GM18499 (cell line): ENCODE data around the gene KIDINS220.

ENCODE experiments used
- ATAC-seq: cut with Tn5 transposase; IDR thresholded peaks from one replicate; pipeline ENCODE4 v1.9.1; 2021; ENCODE audit warnings: moderate number of reproducible peaks; ENCODE audit not compliant: insufficient read depth, unreplicated experiment

KIDINS220 gene

GRCh38 chr2:8853426-8853825 is 16.0 kb upstream of the KIDINS220 start:
- ATAC-seq: no peak

DNA sequence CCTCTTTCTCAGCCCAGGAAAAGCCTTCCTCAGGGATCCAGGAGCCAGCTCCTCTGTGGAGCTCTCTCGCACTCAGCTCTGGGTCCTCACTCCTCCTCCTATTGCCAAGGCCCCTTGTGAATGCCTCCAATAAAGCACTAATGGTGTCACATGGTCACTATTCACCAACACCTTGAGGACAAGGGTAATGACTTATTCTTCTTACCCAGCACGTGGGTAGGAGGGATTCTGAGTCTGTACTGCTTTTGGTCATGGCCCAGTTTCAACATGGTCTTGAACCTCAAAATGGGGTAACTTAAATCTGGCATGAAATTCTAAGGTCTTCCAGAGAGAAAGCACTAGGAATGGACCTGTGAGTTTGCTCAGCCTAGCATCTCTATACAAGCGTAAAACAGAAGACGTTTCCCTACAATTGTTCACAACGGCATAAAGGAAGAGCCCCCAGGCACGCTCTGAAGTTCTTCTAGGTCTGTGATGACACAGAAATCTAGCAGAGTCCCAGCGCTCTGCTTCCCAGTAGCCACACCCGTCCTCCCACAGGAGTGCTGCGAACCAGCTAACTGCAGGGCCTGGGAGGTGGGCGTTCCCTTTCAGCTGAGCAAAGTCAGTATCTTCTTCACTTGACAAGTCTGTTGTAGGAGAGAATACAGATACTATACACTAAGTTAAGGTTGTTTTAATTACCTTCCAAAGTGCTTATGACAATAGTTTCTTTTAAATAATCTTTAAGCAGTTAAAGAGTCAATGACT is 14.6 kb upstream of the KIDINS220 start:
- no peak for ATAC-seq

- ATAC-seq: no peak
Observed at GRCh38 chr2:8850845-8851487, 13.6 kb upstream of the KIDINS220 start.

GRCh38 chr2:8849327-8849726 is 11.9 kb upstream of the KIDINS220 start:
- no peak for ATAC-seq

DNA sequence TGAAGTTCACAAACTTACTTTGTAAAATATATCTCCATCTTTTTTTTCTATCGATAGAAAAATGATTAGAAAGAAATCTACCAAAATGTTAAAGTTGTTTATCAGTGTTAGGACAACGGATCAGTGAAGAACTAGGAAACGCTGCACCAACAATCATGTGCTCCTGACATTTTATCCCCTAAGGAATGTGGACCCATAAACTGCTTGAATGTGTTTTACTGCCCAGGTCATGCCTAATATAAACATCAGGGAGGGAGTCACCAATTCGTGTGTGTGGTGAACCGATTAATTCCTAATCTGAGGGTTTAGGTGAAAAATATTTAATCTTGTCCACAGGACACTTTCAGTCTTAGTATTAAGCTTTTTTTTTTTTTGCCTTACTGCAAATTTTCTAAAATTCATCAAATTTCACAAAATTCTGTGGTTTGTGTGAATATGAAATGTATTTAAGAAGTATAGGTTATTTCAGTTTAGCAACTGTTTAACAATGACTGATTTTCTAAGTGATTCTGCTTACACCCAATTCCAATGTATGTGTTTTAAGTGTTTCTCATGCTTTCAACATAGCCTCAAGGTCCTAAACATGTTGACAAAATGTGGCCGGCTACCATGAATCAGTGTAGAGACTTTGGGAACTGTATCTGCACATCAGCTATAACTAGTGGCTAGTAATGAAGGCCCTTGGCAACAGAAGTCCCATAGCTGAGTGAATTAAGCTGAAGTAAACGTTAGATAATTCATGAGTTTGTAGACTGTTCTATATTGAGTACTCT is 11.1 kb upstream of the KIDINS220 start:
- no peak for ATAC-seq

DNA sequence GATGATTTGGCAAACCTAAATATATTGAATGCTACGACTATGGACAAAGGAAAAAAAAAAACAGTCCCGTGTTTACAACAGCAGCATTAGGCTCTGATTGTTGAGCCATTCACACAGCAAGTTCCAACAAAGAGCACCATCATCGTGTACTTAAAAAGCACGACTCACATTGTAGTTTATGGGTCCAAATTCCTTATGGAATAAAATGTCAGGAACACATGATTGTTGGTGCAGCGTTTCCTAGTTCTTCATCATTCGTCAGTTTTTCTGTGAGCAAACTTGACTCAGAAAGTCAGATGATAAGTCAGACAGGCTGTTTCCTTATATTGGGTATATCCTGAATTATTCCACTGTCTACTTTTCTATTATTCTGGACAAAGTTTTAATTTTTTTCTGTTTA is 10.0 kb upstream of the KIDINS220 start:
- no peak for ATAC-seq

DNA sequence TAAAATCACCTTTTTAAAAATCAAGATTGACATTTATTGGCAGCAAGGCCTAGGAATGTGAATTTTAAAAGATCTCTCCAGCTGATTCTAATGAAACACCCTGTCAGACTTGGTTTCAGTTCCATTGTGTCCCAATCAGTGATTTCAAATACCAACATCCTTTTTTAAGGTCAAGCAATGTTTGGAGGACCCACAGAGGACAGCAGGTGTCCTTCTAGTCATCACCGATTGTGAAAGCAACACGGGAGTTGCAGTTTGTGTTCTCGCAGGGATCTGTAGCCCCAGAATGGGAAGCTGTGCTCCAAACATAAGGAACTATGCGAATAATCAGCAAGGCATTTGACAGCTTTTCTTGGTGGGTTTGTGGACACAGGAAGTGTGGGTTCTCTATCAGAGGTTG is 4.5 kb upstream of the KIDINS220 start:
- no peak for ATAC-seq

DNA sequence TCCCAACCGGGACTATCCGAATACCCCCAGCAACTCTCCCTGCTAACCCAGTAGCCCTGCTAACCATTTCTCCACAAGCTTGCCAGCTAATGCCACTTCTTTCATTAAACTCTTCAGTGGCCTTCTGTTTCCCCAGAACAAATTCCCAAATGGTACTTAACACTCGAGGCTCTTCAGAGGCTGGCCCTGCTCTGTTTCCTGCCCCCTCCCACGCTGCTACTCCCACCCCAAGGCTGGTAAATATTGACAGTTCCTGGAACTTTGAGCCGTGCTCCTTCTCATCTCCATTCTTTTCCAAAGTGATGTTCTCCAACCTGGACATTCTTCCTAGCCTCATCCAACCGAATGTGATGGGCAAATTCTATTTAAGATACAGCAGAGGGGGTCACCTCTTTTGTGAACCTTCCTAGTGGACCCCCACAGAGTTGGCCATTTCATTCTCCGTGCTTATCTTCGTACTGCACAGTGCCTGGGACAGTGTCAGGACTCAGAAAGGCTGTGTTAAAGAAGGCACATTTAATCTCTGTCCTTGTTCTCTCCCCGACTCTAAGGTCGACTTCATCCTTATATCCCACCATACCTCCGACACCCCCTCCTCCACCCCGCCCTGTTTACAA is 3.2 kb upstream of the KIDINS220 start:
- ATAC-seq: no peak

DNA sequence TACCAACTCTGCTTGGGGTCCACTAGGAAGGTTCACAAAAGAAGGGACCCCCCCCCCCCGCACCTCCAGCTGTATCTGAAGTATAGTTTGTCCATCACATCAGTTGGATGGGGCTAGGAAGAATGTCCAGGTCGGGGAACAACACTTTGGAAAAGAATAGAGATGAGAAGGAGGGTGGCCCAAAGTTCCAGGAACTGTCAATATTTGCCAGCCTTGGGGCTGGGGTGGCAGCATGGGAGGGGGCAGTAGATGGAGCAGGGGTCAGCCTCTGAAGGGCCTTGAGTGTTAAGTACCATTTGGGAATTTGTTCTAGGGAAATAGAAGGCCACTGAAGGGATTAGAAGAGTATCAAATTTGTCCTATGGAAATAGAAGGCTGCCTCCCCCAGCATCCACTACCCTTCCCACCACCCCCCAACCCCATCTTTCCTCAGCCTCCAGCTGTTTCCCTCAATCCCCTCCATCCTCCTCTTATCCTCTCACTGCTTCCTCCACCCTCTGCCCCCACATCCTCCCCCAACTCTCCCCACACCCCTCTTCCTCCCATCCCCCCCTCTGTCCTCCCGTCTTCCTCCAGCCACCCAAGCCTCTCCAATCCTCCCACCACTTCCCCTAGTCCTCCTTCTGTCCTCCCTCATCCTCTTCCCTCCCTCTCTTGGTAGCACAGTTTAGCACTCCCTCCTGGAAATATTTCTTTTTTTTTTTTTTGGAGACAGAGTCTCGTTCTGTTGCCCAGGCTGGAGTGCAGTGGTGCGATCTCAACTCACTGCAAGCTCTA is 2.0 kb upstream of the KIDINS220 start:
- no peak for ATAC-seq

DNA sequence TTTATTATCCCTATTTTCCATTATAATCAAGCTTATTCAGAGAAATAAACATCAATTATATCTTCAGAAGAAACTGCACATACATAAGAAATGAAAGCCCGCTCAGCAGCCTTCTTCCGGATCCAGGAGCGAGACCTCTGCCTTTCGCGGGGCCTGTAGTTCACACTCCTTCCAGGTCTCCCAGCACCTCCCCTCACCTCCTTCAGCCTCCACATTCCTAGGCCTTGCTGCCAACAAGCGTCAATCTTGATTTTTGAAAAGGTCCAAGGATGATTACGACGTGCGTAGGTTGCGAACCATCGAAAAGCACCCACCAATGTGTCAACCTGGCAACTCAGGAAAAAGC is 355 bp upstream of the KIDINS220 start:
- no peak for ATAC-seq

DNA sequence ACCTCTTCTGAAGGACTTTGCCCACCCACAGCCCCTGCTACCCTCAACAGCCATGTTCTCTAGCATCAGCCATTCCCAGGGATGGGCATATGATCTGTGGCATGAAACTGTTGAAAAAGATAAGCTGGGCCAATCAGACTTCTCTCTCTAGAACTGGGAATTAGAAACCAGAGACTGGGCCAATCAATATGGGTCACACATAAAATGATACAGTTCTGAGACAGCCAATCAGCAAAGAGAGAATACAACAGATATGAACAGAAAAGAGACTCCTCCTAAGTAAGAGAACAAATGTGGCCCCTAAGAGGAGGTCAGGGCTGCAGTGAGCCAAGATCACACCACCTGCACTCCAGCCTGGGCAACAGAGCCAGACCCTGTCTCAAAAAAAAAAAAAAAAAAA is 2.1 kb downstream of the KIDINS220 start:
- ATAC-seq: no peak

DNA sequence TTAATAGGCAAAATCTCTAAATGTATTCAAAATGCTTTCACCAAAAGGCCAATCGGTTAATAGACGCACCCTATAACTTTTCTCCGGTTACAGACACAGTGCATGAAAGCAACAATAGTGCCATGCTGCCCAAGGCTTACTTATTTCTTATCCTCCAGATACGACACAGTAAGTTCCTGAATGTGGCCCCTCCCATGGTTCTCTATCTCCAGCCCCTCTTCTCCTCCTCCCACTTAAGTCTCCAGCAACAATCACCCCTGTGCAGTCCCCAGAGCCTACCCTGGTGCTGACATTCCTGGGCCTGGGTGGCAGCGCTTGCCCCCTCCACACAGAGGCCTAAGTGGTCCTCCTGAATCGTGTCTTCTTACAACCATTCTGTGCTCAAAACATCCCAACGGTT is 3.6 kb downstream of the KIDINS220 start:
- no peak for ATAC-seq

DNA sequence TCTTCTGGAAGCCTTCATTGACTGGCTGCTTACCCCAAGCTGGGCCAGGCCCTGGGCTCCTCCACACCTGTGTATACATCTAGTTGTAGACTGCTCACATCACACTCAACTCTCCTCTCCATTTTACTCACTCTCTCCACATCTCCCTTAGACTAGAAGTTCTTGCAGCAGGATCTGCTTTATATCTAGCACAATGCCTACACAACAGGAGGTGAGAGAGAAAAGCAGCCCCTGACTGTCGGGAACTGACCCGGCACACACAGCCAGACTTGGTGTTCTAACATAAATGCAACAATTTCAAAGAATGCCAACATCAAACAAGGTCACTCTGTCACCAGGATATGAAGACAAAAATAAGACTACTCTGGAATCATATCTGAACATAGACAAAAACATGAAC is 5.9 kb downstream of the KIDINS220 start:
- no peak for ATAC-seq

DNA sequence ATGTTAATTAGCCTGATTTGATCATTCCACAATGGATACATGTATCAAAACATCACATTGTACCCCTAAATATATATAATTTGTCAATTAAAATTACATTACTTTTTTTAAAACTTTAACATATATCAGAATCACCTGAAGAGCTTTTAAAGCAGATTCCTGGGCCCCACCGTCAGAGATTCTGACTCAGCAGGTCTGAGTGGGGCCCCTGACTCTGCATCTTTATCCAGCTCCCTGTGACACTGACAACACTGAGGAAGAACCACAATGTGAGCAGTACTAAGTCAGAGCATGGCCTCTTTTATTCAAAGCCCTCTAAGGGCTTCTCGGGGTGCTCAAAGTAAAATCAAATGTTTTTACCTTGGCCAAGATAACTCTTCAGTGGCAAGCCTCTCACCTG is 9.7 kb downstream of the KIDINS220 start:
- no peak for ATAC-seq

- no peak for ATAC-seq
Observed at GRCh38 chr2:8822218-8822617, 15.2 kb downstream of the KIDINS220 start.

GRCh38 chr2:8821276-8822217 is 15.9 kb downstream of the KIDINS220 start:
- no peak for ATAC-seq

DNA sequence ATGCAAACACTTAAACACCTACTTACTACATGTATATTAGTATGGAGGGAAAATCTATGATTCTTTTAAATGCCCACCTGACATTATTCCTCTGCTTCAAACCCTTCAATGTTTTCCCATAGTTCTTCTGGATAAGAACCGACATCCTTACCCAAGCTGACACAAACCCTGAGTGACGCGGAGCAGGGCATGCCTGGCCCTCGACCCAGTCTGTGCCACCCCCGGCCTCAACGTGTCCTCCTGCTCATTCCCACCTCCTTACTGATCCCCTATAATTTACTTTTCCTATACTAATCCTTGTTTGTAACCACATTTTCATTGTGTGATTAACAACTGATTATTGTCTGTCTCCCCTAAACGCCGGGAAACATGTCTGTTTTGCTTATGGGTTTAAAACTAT is 17.5 kb downstream of the KIDINS220 start:
- ATAC-seq: no peak

GRCh38 chr2:8819194-8819593 is 18.2 kb downstream of the KIDINS220 start:
- ATAC-seq: no peak

GRCh38 chr2:8817221-8817620 is 20.2 kb downstream of the KIDINS220 start:
- no peak for ATAC-seq
